H9 (cell line): ENCODE measurements around the gene CYP39A1. TPM values are rescaled to one million over a fixed set of nuclear protein-coding genes. Genes with fewer than 3 reads are reported as not detected.

Source experiments
- DNase-seq: peaks from one replicate; pipeline ENCODE4 v3.0.0-alpha.2; 2017
- H2AFZ ChIP-seq: one replicate; pipeline ENCODE4 v1.6.1; 2013; ENCODE audit warnings: mild to moderate bottlenecking, low read length, control low read depth, moderate library complexity
- H2AK5ac ChIP-seq: 2 replicates; pipeline ENCODE4 v1.6.1; 2013; ENCODE audit warnings: low read length, control low read depth, mixed read lengths; ENCODE audit not compliant: insufficient read length
- H2BK120ac ChIP-seq: one replicate; pipeline ENCODE4 v1.6.1; 2013; ENCODE audit warnings: low read depth, mild to moderate bottlenecking, low read length, control low read depth, inconsistent platforms; ENCODE audit not compliant: poor library complexity, severe bottlenecking
- H2BK12ac ChIP-seq: 2 replicates; pipeline ENCODE4 v1.6.1; 2013; ENCODE audit warnings: low read length, control low read depth, mixed read lengths, low read depth; ENCODE audit not compliant: insufficient read length
- H2BK15ac ChIP-seq: 2 replicates; pipeline ENCODE4 v1.6.1; 2013; ENCODE audit warnings: low read depth, low read length, control low read depth
- H2BK20ac ChIP-seq: one replicate; pipeline ENCODE4 v1.6.1; 2013; ENCODE audit warnings: low read depth, mild to moderate bottlenecking, low read length, control low read depth, inconsistent platforms; ENCODE audit not compliant: poor library complexity, severe bottlenecking
- H2BK5ac ChIP-seq: 2 replicates; pipeline ENCODE4 v1.6.1; 2013; ENCODE audit warnings: low read length, control low read depth, mixed read lengths; ENCODE audit not compliant: insufficient read length
- H3K14ac ChIP-seq: 2 replicates; pipeline ENCODE4 v1.6.1; 2013; ENCODE audit warnings: low read length, control low read depth; ENCODE audit not compliant: insufficient read depth
- H3K18ac ChIP-seq: 2 replicates; pipeline ENCODE4 v1.6.1; 2013; ENCODE audit warnings: low read depth, mild to moderate bottlenecking, mixed read lengths, low read length, control low read depth; ENCODE audit not compliant: insufficient read length
- H3K23ac ChIP-seq: 2 replicates; pipeline ENCODE4 v1.6.1; 2013; ENCODE audit warnings: low read length, control low read depth, mixed read lengths, low read depth; ENCODE audit not compliant: insufficient read length
- H3K23me2 ChIP-seq: 2 replicates; pipeline ENCODE4 v1.6.1; 2013; ENCODE audit warnings: low read depth, mild to moderate bottlenecking, mixed read lengths, low read length, control low read depth; ENCODE audit not compliant: insufficient read length, poor library complexity, severe bottlenecking
- H3K27ac ChIP-seq: 2 replicates; pipeline ENCODE4 v1.5.1; 2013; ENCODE audit warnings: low read length, control low read depth, mixed read lengths, low read depth; ENCODE audit not compliant: insufficient read length
- H3K27me3 ChIP-seq: 2 replicates; pipeline ENCODE4 v1.6.1; 2013; ENCODE audit warnings: low read length, control low read depth, inconsistent platforms; ENCODE audit not compliant: insufficient read depth
- H3K4ac ChIP-seq: 2 replicates; pipeline ENCODE4 v1.6.1; 2013; ENCODE audit warnings: low read depth, mild to moderate bottlenecking, control low read depth, inconsistent platforms, low read length, moderate library complexity
- H3K4me1 ChIP-seq: 2 replicates; pipeline ENCODE4 v1.6.1; 2013; ENCODE audit warnings: low read length, control low read depth, inconsistent platforms; ENCODE audit not compliant: insufficient read depth
- H3K4me2 ChIP-seq: 2 replicates; pipeline ENCODE4 v1.6.1; 2013; ENCODE audit warnings: low read length, control low read depth, mixed read lengths; ENCODE audit not compliant: insufficient read length, insufficient read depth
- H3K56ac ChIP-seq: 2 replicates; pipeline ENCODE4 v1.6.1; 2013; ENCODE audit warnings: low read depth, mild to moderate bottlenecking, mixed read lengths, low read length, control low read depth; ENCODE audit not compliant: insufficient read length
- H3K79me1 ChIP-seq: 2 replicates; pipeline ENCODE4 v1.6.1; 2013; ENCODE audit warnings: low read depth, mild to moderate bottlenecking, moderate library complexity, low read length, control low read depth, inconsistent platforms; ENCODE audit not compliant: insufficient read depth, poor library complexity, severe bottlenecking
- H3K79me2 ChIP-seq: 2 replicates; pipeline ENCODE4 v1.6.1; 2013; ENCODE audit warnings: low read length, control low read depth, inconsistent platforms; ENCODE audit not compliant: insufficient read depth
- H3K9ac ChIP-seq: 2 replicates; pipeline ENCODE4 v1.6.1; 2013; ENCODE audit warnings: low read length, control low read depth, mixed read lengths; ENCODE audit not compliant: insufficient read length; ENCODE audit errors: extremely low read depth
- H3K9me3 ChIP-seq: one replicate; pipeline ENCODE4 v1.6.1; 2013; ENCODE audit warnings: low read depth, low read length, inconsistent platforms; ENCODE audit not compliant: control insufficient read depth
- H3T11ph ChIP-seq: one replicate; pipeline ENCODE4 v1.6.1; 2013; ENCODE audit warnings: mild to moderate bottlenecking, low read length, control low read depth, inconsistent platforms
- H4K20me1 ChIP-seq: one replicate; pipeline ENCODE4 v1.6.1; 2013; ENCODE audit not compliant: control insufficient read depth, insufficient read length, insufficient read depth
- H4K5ac ChIP-seq: 2 replicates; pipeline ENCODE4 v1.6.1; 2013; ENCODE audit warnings: low read depth, mild to moderate bottlenecking, mixed read lengths, low read length, control low read depth; ENCODE audit not compliant: insufficient read length
- H4K8ac ChIP-seq: replicated peaks from 2 replicates; pipeline ENCODE4 v1.6.1; 2013; ENCODE audit warnings: low read length, control low read depth, mixed read lengths, low read depth; ENCODE audit not compliant: insufficient read length
- H4K91ac ChIP-seq: 2 replicates; pipeline ENCODE4 v1.6.1; 2013; ENCODE audit warnings: low read depth, mild to moderate bottlenecking, moderate library complexity, mixed read lengths, low read length, control low read depth; ENCODE audit not compliant: insufficient read length
- H3K27ac Mint-ChIP-seq, 3 experiments: 2 replicates in 2 of 3; 3 replicates in 1 of 3; pipeline ENCODE4 v1.8.0; 2020 to 2021; ENCODE audit warnings: mixed read lengths in 3 of 3, mild to moderate bottlenecking in 1 of 3, moderate library complexity in 1 of 3
- H3K27me3 Mint-ChIP-seq: 2 replicates; pipeline ENCODE4 v1.8.0; 2021; ENCODE audit warnings: low read depth, mild to moderate bottlenecking, moderate library complexity, mixed read lengths
- H3K36me3 Mint-ChIP-seq, 3 experiments: 2 replicates in 2 of 3; 3 replicates in 1 of 3; pipeline ENCODE4 v1.8.0; 2020 to 2021; ENCODE audit warnings: low read depth in 3 of 3, mixed read lengths in 3 of 3; ENCODE audit not compliant: insufficient read depth in 1 of 3
- H3K4me1 Mint-ChIP-seq, 2 experiments: 2 replicates each; pipeline ENCODE4 v1.8.0; 2020; ENCODE audit warnings: mixed read lengths in 2 of 2
- H3K4me3 Mint-ChIP-seq, 2 experiments: 2 replicates in 1 of 2; 3 replicates in 1 of 2; pipeline ENCODE4 v1.8.0; 2020 to 2021; ENCODE audit warnings: mild to moderate bottlenecking in 2 of 2, mixed read lengths in 2 of 2, moderate library complexity in 1 of 2
- H3K9me3 Mint-ChIP-seq, 2 experiments: 2 replicates in 1 of 2; 3 replicates in 1 of 2; pipeline ENCODE4 v1.8.0; 2020; ENCODE audit warnings: mild to moderate bottlenecking in 2 of 2, mixed read lengths in 2 of 2, moderate library complexity in 1 of 2
- WGBS: extraction: QIAGEN DNeasy Blood & Tissue Kit; methylation state at CpG from one replicate; pipeline ENCODE4 v1.1.7; 2013; ENCODE audit warnings: missing lambda C conversion rate, low lambda C conversion rate, mixed read lengths; ENCODE audit not compliant: insufficient read length; ENCODE audit errors: extremely low coverage; 5-methylcytosine and 5-hydroxymethylcytosine counted together
- total RNA-seq: library from RNA; stranded (reverse); gene quantifications from 2 replicates; pipeline ENCODE4 v1.2.1, GENCODE V29; 2021
- TF ChIP-seq, protein P1 (sequence below): fragments of 200-600 bp; sonication (generic); conservative IDR thresholded peaks from 3 replicates; pipeline ENCODE4 v1.8.0; 2021; ENCODE audit warnings: antibody characterized with exemption, mild to moderate bottlenecking

CYP39A1 gene
- total RNA-seq, 1 experiment from 2014 or later, result 0.50 TPM

DNA sequence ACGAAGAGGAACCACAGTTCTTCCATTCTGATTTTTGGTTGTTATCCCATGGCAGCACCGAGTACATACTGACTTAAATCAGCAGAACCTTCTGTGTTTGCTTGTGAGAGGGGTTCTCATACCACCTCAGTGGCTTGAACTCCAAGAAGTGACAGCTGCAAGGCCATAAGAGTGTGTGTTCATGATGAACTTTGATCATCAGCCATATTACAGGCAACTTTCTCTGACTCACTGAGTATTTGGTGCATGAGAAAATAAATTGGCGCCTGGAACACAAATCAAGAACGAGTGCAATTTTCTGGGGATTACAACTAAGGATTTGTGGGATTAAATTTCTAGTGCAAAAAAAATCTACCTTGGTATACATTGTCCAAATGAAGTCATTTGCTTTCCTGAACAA, 68.9 kb downstream of the CYP39A1 start:
- Histone ChIP-seq H3K23me2 (no peaks in the 10 kb centered on the region), H2BK12ac (no peak overlapping the region), H3K79me2 (no peaks in the 10 kb centered on the region), H3T11ph (no peak overlapping the region), H2BK20ac (no peak overlapping the region), H2BK120ac (no peak overlapping the region), H3K79me1 (no peaks in the 10 kb centered on the region), H3K9me3 (no peaks in the 10 kb centered on the region), H3K9ac (no peak overlapping the region), H3K4me2 (no peak overlapping the region), H4K91ac (no peak overlapping the region), H2BK5ac (no peak overlapping the region), H2AK5ac (no peak overlapping the region), H2AFZ (no peak overlapping the region), H3K4ac (no peak overlapping the region), H2BK15ac (no peak overlapping the region), H4K8ac (no peak overlapping the region), H4K5ac (no peak overlapping the region), H3K4me1 (no peaks in the 10 kb centered on the region), H4K20me1 (no peaks in the 10 kb centered on the region), H3K56ac (no peak overlapping the region), H3K18ac (no peak overlapping the region), H3K14ac (no peak overlapping the region), H3K23ac (no peak overlapping the region), H3K27me3 (no peaks in the 10 kb centered on the region), H3K27ac (no peak overlapping the region)
- TF ChIP-seq, protein P1, sequence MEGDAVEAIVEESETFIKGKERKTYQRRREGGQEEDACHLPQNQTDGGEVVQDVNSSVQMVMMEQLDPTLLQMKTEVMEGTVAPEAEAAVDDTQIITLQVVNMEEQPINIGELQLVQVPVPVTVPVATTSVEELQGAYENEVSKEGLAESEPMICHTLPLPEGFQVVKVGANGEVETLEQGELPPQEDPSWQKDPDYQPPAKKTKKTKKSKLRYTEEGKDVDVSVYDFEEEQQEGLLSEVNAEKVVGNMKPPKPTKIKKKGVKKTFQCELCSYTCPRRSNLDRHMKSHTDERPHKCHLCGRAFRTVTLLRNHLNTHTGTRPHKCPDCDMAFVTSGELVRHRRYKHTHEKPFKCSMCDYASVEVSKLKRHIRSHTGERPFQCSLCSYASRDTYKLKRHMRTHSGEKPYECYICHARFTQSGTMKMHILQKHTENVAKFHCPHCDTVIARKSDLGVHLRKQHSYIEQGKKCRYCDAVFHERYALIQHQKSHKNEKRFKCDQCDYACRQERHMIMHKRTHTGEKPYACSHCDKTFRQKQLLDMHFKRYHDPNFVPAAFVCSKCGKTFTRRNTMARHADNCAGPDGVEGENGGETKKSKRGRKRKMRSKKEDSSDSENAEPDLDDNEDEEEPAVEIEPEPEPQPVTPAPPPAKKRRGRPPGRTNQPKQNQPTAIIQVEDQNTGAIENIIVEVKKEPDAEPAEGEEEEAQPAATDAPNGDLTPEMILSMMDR, result no peak
- no peak overlapping the region for H3K27ac Mint-ChIP-seq
- H3K36me3 Mint-ChIP-seq, result no peaks in the 10 kb centered on the region
- no peaks in the 10 kb centered on the region for H3K27me3 Mint-ChIP-seq
- H3K4me3 Mint-ChIP-seq, result no peak overlapping the region
- WGBS, result no CpG with 5 or more reads among the region's 4 CpGs
- no peaks in the 10 kb centered on the region for H3K4me1 Mint-ChIP-seq
- DNase-seq, result no peak
- no peaks in the 10 kb centered on the region for H3K9me3 Mint-ChIP-seq
